Measurements from ENCODE around the gene LYPD3. TPM values are rescaled to one million over a fixed set of nuclear protein-coding genes. Genes with fewer than 3 reads are reported as not detected.

Gene LYPD3
- total and polyA plus RNA-seq, 2 donors (not counting 3 experiments of a cell fraction or from before 2014, with no cell fraction given) = 0.52 TPM; not detected in 1

DNA sequence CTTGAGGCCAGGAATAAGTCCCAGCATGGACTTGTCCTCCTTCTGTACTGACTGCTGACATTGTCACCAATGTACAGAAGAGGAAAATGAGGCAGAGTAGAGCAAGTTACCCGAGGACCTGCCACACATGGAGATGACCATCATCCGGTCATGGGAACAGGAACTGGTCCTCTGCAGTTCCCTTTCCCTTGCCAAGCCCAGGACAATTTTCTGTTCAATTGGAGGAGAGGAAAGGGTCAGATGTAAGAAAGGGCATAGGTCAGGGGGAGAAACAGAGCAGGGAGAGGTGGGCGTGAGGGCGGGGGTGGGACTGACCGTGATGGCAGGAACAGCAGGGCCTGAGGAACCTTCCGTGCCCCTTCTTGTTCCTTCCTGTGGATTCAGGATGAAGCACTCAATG, 20.5 kb upstream of the LYPD3 start:
- POLR2A ChIA-PET = no interaction called here
- H2AFZ ChIP-seq (ENCODE audit: low read depth, low read length) = no peak overlapping the region

More for the DNA sequence above, 20.5 kb upstream of the LYPD3 start:
- intact Hi-C loops (cut with micrococcal nuclease) (no loop called here), dilution Hi-C loops (cut with MboI; ENCODE audit: extremely low pct_ligation_motif_present, low sequenced_read_pairs) (no loop called here)
- FAIRE-seq (no peak), DNase-seq (ENCODE audit: low read depth, low spot score) (no peak)
- Histone ChIP-seq H3K27ac (ENCODE audit: insufficient read depth, low read depth, low read length) (no peak overlapping the region), H3K9me3 (replicated peaks; ENCODE audit: control insufficient read depth, insufficient read depth, low read length) (no peaks in the 10 kb centered on the region), H3K4me2 (ENCODE audit: insufficient read depth, low read length) (no peak overlapping the region), H3K36me3 (ENCODE audit: control insufficient read depth in 2 of 2, extremely low read depth in 1 of 2, insufficient read depth in 2 of 2, low read length in 2 of 2) (peaks cover 0 to 4% of the 10 kb centered on the region in 2 experiments), H3K79me2 (ENCODE audit: control insufficient read depth, insufficient read depth, low read length) (no peaks in the 10 kb centered on the region), H3K9me1 (replicated peaks; ENCODE audit: control insufficient read depth, extremely low read depth, insufficient read depth, low read length) (no peaks in the 10 kb centered on the region), H4K20me1 (replicated peaks; ENCODE audit: control insufficient read depth, extremely low read depth, insufficient read depth, low read length) (no peaks in the 10 kb centered on the region), H3K4me1 (ENCODE audit: control insufficient read depth, extremely low read depth, insufficient read depth, low read length) (no peaks in the 10 kb centered on the region), H3K9ac (replicated peaks; ENCODE audit: extremely low read depth, insufficient read depth, low read length) (no peak overlapping the region), H3K4me3 (replicated peaks in 1 of 3; ENCODE audit: insufficient read depth in 1 of 3, low read depth in 1 of 3, low read length in 3 of 3) (no peak overlapping the region), H3K27me3 (ENCODE audit: control insufficient read depth in 2 of 2, insufficient read depth in 2 of 2, low read length in 2 of 2) (no peaks in the 10 kb centered on the region)
- BruUV-seq (replicated peaks) = no TSS peak
- TF ChIP-seq MYC (IDR thresholded peaks at IDR 0.05; ENCODE audit: low read depth, low read length) (no peak), FOS (IDR thresholded peaks at IDR 0.05; ENCODE audit: borderline replicate concordance, insufficient read depth, low read length) (no peak), POLR2A (IDR thresholded peaks at IDR 0.05; ENCODE audit: low read depth, low read length) (no peak), POLR2AphosphoS5 (IDR thresholded peaks at IDR 0.05; ENCODE audit: insufficient read depth, low read depth, low read length) (no peak), EZH2 (IDR thresholded peaks at IDR 0.05; ENCODE audit: borderline replicate concordance, low read depth, low read length, severe bottlenecking) (no peak), JUN (IDR thresholded peaks at IDR 0.05; ENCODE audit: borderline replicate concordance, insufficient read depth, insufficient read length, low read depth) (no peak), GATA2 (IDR thresholded peaks at IDR 0.05; ENCODE audit: insufficient read depth, insufficient read length, low read depth, low read length) (no peak)
- TF ChIP-seq, protein P1, sequence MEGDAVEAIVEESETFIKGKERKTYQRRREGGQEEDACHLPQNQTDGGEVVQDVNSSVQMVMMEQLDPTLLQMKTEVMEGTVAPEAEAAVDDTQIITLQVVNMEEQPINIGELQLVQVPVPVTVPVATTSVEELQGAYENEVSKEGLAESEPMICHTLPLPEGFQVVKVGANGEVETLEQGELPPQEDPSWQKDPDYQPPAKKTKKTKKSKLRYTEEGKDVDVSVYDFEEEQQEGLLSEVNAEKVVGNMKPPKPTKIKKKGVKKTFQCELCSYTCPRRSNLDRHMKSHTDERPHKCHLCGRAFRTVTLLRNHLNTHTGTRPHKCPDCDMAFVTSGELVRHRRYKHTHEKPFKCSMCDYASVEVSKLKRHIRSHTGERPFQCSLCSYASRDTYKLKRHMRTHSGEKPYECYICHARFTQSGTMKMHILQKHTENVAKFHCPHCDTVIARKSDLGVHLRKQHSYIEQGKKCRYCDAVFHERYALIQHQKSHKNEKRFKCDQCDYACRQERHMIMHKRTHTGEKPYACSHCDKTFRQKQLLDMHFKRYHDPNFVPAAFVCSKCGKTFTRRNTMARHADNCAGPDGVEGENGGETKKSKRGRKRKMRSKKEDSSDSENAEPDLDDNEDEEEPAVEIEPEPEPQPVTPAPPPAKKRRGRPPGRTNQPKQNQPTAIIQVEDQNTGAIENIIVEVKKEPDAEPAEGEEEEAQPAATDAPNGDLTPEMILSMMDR (IDR thresholded peaks at IDR 0.05; ENCODE audit: extremely low read depth in 1 of 2, insufficient read depth in 1 of 2, low read depth in 1 of 2, low read length in 2 of 2) = no peak
- TF ChIP-seq, protein P2, sequence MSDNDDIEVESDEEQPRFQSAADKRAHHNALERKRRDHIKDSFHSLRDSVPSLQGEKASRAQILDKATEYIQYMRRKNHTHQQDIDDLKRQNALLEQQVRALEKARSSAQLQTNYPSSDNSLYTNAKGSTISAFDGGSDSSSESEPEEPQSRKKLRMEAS (IDR thresholded peaks at IDR 0.05; ENCODE audit: insufficient read depth, insufficient read length) = no peak
- CTCF ChIA-PET = no interaction called here

All from endothelial cell of umbilical vein (primary cell).